Erythroblast (primary cell): Measurements from ENCODE around the gene SIK3.

Experiments used
- GATA1 ChIP-seq: IDR thresholded peaks from 2 replicates; pipeline ENCODE4 v1.6.1; 2011; ENCODE audit warnings: low read depth, mild to moderate bottlenecking, control low read depth, low read length, moderate library complexity
- POLR2A ChIP-seq: IDR thresholded peaks from 2 replicates; pipeline ENCODE4 v1.6.1; 2011; ENCODE audit warnings: mild to moderate bottlenecking, low read length

DNA sequence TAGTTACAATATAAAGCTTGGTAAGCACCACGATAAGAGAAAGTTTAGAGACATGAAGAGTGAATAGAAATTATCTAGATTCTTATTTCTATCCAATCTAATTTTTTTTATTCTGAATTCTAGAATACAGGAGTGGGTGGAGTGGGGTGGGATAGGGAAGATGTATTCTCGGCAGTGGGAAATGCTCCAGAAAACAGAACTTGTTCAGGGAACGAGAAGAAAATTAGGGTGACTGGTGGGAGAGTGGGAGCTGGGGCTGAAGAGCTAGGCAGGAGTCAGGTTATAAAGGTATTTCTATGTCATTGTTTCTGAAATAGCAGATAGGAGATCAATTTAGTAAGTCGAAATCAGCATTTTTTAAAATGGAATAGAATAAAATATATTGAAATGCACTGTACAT lies 207.6 kb downstream of the SIK3 start:
- TF ChIP-seq POLR2A (no peak), GATA1 (no peak)
